HG03378 (cell line): Measurements from ENCODE around the gene EXOC6B.
"Not testable (repeated sequence)": the region's sequence is repeated elsewhere in the genome, so short reads cannot be mapped to it uniquely, and the experiment has no call there.

Experiments used
- ATAC-seq: cut with Tn5 transposase; IDR thresholded peaks from one replicate; pipeline ENCODE4 v1.9.1; 2021; ENCODE audit warnings: mild to moderate bottlenecking, moderate library complexity; ENCODE audit not compliant: unreplicated experiment

Gene EXOC6B

GRCh38 chr2:72619626-72620025 is 206.2 kb downstream of the EXOC6B start:
- no peak for ATAC-seq

- no peak for ATAC-seq
These were observed 211.9 kb downstream of the EXOC6B start for GRCh38 chr2:72613931-72614330.

GRCh38 chr2:72612614-72613160 is 213.1 kb downstream of the EXOC6B start:
- no peak for ATAC-seq

GRCh38 chr2:72607189-72607588 is 218.6 kb downstream of the EXOC6B start:
- ATAC-seq: no peak

DNA sequence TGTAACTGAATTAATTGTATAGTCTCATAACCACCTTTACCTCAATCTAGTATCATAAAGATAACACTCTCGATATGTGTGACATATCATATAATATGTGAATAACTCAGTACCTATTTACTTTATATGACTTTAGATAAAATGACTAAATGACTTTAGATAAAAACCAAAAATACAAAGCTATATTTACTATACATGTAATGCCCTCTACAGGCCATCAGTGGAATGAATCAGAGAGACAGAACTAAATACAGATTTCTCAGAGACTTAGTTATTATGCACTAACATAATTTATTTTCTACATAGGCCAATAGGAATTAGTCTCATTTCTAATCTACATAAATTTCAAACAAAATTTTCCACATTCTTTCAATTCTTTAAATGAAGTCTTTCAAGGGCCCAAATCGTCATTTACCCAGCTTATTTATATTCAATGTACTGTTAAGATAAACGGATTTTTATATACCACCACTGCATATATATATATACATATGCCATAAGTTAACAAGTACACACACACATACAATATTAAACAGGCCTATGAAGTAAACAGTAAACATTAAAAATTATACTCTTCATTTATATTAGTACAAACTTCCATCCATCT is 219.9 kb downstream of the EXOC6B start:
- no peak for ATAC-seq

GRCh38 chr2:72604468-72604867 is 221.4 kb downstream of the EXOC6B start:
- ATAC-seq: no peak

DNA sequence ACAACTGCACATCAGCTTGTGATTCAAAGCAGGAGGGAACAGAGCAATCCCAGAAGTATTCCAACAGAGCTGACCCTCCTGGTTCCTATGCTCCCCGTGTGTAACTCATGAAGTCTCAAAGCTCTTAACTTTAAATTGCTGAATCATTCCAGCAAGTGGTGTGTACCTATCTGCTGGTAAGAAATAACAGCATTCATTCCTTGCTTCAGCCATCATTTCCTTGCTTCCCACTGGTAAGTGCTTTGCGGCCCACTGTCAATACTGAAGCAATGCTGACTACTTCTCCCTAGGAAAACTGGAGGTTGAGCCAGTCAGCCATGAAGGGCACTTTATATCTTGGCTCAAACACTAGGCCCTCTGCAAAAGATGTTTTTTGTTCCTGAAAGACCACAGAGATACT is 222.4 kb downstream of the EXOC6B start:
- ATAC-seq: no peak

DNA sequence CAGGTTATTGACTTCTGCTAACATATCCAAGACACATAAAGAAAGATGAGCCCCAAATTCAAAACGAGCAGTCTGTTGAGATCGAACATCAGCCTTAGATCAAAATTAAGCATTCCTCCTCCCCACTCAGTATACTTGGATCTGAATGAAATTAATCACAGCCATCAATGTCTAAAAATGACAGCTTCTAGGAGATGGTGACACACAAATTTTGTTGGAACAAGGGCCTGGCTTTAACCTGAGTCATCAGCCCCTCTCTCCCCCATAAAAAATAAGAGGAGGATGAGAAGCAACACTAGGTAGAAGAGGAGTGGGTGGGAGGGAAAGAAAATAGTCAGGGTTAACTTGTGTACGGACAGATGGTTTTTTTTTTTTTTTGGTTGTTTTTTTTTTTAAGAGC is 223.1 kb downstream of the EXOC6B start:
- no peak for ATAC-seq

DNA sequence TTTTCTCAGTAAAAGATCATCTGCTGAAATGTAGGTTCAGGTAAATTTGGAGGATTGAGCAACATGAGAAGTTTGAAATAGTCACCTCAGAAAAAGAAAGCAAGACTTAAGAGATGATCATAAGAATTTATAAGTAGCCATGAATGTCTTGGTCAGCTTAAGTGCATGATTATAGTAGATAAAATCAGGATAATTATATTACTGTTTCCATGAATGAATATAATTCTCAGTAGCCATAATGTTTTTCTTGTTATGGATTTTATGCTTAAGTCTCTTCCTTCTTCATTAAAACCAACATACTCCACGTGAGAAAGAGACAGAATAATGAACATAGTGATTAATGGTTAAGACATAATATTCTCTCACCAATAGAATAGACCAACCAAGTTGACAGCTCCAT is 223.7 kb downstream of the EXOC6B start:
- ATAC-seq: no peak

DNA sequence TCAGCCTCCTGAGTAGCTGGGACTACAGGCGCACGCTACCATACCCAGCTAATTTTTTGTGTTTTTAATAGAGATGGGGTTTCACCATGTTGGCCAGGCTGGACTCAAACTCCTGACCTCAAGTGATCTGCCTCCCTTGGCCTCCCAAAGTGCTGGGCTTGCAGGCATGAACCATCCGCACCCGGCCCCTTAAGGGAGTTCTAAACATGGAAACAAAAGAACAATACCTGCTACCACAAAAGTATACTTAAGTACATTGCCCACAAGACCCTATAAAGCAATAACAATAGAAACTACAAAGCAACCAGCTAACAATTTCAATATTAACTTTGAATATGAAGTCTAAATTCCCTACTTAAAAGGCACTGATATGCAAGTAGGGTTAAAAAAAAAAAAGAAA is 242.0 kb downstream of the EXOC6B start:
- ATAC-seq: not testable (repeated sequence)

- no peak for ATAC-seq
These were observed 242.5 kb downstream of the EXOC6B start for GRCh38 chr2:72583376-72583775.

DNA sequence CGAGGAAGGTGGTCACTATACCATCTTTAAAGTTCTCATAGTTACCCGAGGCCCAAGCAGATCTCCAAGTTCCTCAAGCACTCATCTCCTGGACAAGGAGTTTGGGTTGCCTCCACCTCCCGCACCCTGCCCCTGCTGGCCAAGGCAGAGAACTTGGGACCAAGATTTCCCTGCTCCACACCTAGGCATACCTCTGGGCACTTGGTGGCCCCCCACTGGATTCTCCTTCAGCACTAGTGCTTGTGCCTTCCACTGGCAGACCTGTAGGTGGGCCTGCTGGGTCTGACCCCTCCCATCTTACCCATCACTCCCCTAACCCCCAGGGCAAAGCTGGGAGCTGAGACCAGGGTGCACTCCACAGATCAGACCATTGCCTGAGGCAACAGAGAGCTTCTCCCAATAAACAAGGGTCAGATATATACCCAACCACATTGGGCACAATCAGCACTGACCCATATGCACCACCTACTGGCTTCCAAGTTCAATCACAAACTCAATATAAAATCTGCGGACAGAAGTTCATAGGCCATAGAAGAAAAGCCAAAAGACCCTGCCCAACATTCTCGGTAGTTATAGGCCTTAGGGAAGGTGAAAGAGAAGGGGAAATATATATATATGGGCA is 244.2 kb downstream of the EXOC6B start:
- ATAC-seq: no peak

DNA sequence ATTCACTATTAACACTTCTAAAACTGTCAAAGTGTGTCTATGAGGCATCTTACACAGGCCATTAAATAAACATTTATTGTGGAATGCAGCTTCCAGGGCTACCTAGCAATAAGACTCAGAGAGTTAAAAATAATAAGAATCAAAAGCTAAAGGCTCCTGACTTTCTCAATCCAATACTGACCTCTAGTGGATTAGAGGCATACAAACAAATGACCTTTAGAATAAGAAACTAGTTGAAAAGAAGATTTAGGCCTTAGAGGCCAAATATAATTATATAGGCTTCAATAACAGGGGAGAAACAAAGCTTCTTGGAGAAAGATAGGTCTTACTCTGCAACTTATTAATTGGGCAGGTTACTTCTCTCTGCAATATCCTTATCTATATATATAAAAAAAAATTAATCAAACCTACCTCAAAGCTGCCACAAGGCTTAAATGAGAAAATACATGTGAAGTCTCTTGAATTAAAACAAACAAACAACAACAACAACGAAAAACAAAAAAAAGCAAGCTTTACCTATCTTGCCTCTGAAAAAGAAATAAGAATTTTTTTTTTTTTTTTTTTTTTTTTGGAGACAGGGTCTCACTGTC is 246.1 kb downstream of the EXOC6B start:
- no peak for ATAC-seq

- ATAC-seq: no peak
These were observed 249.0 kb downstream of the EXOC6B start for GRCh38 chr2:72576861-72577260.

DNA sequence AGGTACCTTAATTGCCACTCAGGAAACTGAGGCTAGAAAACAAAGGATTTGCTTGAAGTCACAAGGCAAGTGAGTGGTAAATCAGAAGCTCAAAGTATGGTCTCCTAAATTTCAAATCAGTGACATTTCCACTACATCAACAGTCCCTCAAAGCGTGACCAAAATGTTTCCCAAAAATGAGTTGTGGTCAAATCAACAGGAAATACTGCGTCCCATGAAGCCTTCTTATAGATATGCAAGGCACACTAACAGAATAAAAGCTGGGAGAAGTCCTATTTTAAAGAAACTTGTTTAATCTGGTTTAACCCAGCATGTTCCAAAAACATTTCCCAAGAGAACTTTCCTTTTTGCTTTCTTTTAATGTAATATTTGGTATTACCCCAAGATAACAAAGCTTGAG is 249.4 kb downstream of the EXOC6B start:
- ATAC-seq: no peak

- no peak for ATAC-seq
These were observed 250.9 kb downstream of the EXOC6B start for GRCh38 chr2:72574886-72575285.

GRCh38 chr2:72573232-72573631 is 252.6 kb downstream of the EXOC6B start:
- ATAC-seq: no peak

DNA sequence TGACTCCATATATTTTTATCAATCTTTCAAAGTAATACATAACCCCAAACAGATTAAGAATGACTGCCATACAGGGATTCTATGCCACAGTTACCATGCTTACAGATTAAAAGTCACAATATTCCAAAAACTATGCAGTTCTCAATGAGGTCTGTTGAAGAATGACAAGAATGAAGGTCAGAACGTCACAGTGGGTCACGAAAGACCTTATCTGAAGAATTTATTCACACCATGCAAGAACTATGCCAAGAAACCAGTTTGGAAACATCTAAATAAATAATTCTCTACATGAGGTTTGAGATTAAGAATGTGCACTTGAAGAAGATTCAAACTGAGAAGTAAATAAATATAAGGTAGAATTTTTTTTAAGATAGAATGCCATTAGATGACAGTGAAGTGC is 253.3 kb downstream of the EXOC6B start:
- no peak for ATAC-seq

DNA sequence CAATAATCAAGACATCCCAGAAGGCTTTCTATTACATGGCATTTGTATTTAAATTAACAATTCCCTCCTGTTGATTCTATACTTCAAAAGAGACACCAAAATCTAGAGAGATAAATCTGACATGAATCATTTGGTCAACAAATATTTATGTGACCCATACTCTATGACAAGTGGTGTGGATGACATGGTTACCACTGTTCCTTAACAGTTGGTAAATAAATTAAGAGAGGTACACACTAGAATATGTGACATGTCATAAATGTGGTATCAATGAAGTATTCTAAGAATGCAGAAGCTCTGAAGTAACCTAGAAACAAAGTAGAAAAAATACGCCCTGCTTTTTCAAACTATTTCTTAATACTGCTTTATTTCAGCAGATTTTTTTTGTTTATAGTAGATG is 255.4 kb downstream of the EXOC6B start:
- ATAC-seq: no peak

DNA sequence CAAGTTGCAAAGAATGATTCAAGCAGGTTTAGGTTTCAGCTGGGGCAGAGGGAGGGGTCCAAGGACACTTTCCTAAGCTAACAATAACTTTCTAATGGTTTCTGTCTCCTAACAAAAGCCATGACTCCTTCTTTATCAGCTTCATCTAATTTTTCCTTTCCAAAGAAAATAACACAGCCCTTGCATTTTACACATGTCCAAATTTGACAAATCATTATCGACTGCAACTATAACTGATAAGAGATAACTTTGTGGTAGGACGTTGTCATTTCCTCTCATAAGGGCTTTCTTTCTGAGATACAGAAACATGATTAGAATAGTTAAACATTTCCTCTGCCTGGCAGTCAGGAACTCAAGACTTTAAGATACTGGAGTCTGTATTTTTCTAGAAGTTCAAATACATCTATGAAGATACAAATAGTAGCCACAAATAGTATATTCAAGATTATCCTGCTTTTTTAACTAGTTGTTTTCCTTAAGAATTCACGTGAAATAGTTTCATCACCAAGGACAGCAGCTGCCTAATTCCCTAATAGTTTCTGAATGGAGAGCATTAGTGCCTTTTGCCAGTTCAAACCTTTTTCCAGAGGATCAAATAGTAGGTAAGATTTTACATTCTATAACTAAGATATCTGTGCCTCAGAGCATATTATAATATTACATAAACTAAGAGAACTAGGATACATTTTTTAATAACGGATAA is 263.2 kb downstream of the EXOC6B start:
- ATAC-seq: no peak

DNA sequence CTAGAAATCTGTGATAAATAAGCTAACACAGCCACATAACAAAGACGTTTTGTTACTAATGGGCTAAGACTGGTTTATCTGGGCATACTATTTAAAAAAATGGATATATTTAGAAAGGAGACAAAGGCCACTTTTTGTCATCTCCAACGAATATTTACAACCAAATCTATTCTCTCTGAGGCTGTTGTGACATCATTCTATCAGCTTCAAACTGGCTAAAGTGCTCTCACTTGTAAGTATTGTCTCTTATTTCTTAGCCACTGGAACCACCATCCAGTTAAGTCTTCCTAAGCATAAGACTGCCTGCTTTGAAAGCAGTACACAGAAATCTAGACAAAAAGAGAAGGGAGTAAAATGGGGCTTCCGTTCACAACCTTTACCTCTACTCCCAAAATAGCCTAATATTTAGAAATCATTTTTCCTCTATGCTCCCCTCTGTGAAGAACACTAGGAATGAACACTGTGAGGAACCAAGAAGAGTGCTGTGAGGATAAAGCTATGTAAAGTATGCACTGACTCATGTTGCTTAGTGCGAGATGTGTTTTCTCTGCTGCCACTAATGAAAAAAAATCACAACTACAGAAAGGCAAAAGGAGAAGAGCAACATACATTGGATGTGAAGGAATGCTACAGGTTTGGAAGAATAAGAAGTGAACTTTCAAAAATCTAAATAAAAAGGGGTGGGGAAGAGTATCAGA is 264.1 kb downstream of the EXOC6B start:
- ATAC-seq: no peak
